Activated CD4-positive, alpha-beta memory T cell treated with anti-CD3 and anti-CD28 coated beads for 36 hours (primary cell): ENCODE results near the gene PPME1. TPM values are rescaled to one million over a fixed set of nuclear protein-coding genes. Genes with fewer than 3 reads are reported as not detected.
A peak's percentile ranks its signal among the peaks of the same experiment; 100 is the strongest.

ENCODE experiments used
- CTCF ChIA-PET: fragments of 350-600 bp; sonication (Branson Sonifier 250); formaldehyde crosslinking; loops from one replicate; lab custom pipeline; 2021; ENCODE audit warnings: antibody characterized with exemption, inconsistent platforms; lab: Charles Lee
- POLR2A ChIA-PET: fragments of 350-600 bp; sonication (Branson Sonifier 250); formaldehyde crosslinking; loops from one replicate; lab custom pipeline; 2021; ENCODE audit warnings: antibody characterized with exemption; lab: Charles Lee
- DNase-seq: peaks from one replicate; pipeline ENCODE4 v3.0.0-alpha.2; 2020
- H3K27ac Mint-ChIP-seq: one replicate; pipeline ENCODE4 v1.8.0; 2021; ENCODE audit warnings: mixed read lengths
- H3K27me3 Mint-ChIP-seq: one replicate; pipeline ENCODE4 v1.8.0; 2021; ENCODE audit warnings: mixed read lengths
- H3K36me3 Mint-ChIP-seq: one replicate; pipeline ENCODE4 v1.8.0; 2021; ENCODE audit warnings: mixed read lengths
- H3K4me1 Mint-ChIP-seq: one replicate; pipeline ENCODE4 v1.8.0; 2021; ENCODE audit warnings: low read depth, mixed read lengths
- H3K4me3 Mint-ChIP-seq: one replicate; pipeline ENCODE4 v1.8.0; 2021; ENCODE audit warnings: mild to moderate bottlenecking, mixed read lengths
- H3K9me3 Mint-ChIP-seq: one replicate; pipeline ENCODE4 v1.8.0; 2021; ENCODE audit warnings: mixed read lengths
- intact Hi-C: fragments of 100-400 bp; cut with micrococcal nuclease; formaldehyde crosslinking; loops from one replicate; pipeline ENCODE4 v1.15.1; 2023
- total RNA-seq, 2 experiments: library from RNA; stranded (reverse); gene quantifications; one replicate each; pipeline ENCODE4 v1.2.3, GENCODE V29; 2021

The PPME1 gene
- total RNA-seq, 2 experiments from 2014 or later: 37.9 to 38.5 TPM

GRCh38 chr11:74269161-74269811 lies 98.2 kb downstream of the PPME1 start:
- POLR2A ChIA-PET: no interaction called here
- no peaks in the 10 kb centered on the region for H3K9me3 Mint-ChIP-seq
- DNase-seq: peak; percentile 45
- intact Hi-C loops: no loop called here
- no peak overlapping the region for H3K4me3 Mint-ChIP-seq
- no peaks in the 10 kb centered on the region for H3K36me3 Mint-ChIP-seq
- H3K4me1 Mint-ChIP-seq: peaks cover 12% of the 10 kb centered on the region
- H3K27me3 Mint-ChIP-seq: peaks cover 2% of the 10 kb centered on the region
- CTCF ChIA-PET: interaction anchor here (1.2 to 1.7 kb wide), 4 partner anchors 13 to 180 kb away, joined by 4 to 12 read pairs (median 4); no protein-coding TSS in a partner anchor
- no peak overlapping the region for H3K27ac Mint-ChIP-seq

DNA sequence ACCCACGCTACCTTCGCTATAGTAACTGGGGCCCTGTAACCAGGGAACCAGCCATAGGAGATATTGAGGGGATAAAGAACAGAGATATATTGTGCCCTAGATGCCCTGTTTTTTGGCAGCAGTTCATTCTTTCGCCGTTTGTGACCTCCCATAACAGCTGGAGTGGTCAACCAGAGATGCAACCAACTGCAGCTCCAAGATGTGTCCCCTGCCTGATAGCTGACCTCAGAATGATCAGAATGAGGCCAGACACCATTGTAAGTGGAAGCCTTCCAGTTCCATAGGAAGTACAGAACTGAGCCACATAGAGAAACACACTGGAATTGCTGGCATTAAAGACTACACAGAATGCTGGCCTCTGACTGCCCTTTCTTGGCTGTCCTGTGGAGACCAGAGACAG lies 101.2 kb downstream of the PPME1 start:
- no peak overlapping the region for H3K27ac Mint-ChIP-seq
- intact Hi-C loops: no loop called here
- H3K4me3 Mint-ChIP-seq: no peak overlapping the region
- DNase-seq: no peak
- no peaks in the 10 kb centered on the region for H3K9me3 Mint-ChIP-seq
- no peaks in the 10 kb centered on the region for H3K36me3 Mint-ChIP-seq
- ChIA-PET POLR2A (interaction anchor here (1.3 kb wide), 1 partner anchor 277 kb away, joined by 3 read pairs; no protein-coding TSS in a partner anchor), CTCF (interaction anchor here (1.4 kb wide), 1 partner anchor 17 kb away, joined by 4 read pairs; no protein-coding TSS in a partner anchor)
- peaks cover 12% of the 10 kb centered on the region for H3K4me1 Mint-ChIP-seq
- H3K27me3 Mint-ChIP-seq: peaks cover 4% of the 10 kb centered on the region

DNA sequence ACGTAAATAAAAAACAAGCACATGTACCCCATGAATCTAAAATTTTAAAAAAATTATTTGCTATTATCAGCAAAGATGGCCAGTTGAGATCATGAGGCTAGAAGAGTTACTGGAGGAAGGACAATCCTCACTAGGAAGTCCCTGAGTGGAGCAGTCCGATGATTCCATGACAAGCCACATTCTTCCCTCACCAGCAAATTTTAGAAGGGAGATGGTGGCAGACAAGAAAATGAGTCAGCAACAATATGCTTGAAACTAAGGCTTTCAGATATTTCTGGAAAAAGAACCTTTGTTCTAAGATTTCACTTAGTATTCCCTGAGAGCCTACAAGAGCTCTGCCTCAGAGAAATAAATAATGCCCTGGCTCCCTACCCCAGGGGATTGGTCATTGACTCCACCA lies 105.5 kb downstream of the PPME1 start:
- no peak for DNase-seq
- Mint-ChIP-seq H3K27ac (no peak overlapping the region), H3K4me1 (no peaks in the 10 kb centered on the region), H3K36me3 (no peaks in the 10 kb centered on the region), H3K27me3 (peaks cover 2% of the 10 kb centered on the region), H3K4me3 (no peak overlapping the region), H3K9me3 (no peaks in the 10 kb centered on the region)
- POLR2A ChIA-PET: no interaction called here
- CTCF ChIA-PET: interaction anchor here (1.1 kb wide), 1 partner anchor 21 kb away, joined by 4 read pairs; no protein-coding TSS in a partner anchor
- intact Hi-C loops: no loop called here

GRCh38 chr11:74278103-74278502 lies 107.0 kb downstream of the PPME1 start:
- H3K27ac Mint-ChIP-seq: no peak overlapping the region
- ChIA-PET POLR2A (no interaction called here), CTCF (no interaction called here)
- intact Hi-C loops: no loop called here
- no peaks in the 10 kb centered on the region for H3K9me3 Mint-ChIP-seq
- no peaks in the 10 kb centered on the region for H3K36me3 Mint-ChIP-seq
- H3K4me3 Mint-ChIP-seq: no peak overlapping the region
- no peaks in the 10 kb centered on the region for H3K4me1 Mint-ChIP-seq
- DNase-seq: no peak
- peaks cover 2% of the 10 kb centered on the region for H3K27me3 Mint-ChIP-seq

GRCh38 chr11:74278721-74279161 lies 107.7 kb downstream of the PPME1 start:
- DNase-seq: no peak
- ChIA-PET POLR2A (no interaction called here), CTCF (interaction anchor here (1.1 to 1.6 kb wide), 3 partner anchors 23 to 46 kb away, joined by 3 to 9 read pairs (median 3); no protein-coding TSS in a partner anchor)
- H3K4me1 Mint-ChIP-seq: no peaks in the 10 kb centered on the region
- no peaks in the 10 kb centered on the region for H3K9me3 Mint-ChIP-seq
- no peaks in the 10 kb centered on the region for H3K36me3 Mint-ChIP-seq
- H3K27me3 Mint-ChIP-seq: peaks cover 2% of the 10 kb centered on the region
- intact Hi-C loops: no loop called here
- no peak overlapping the region for H3K27ac Mint-ChIP-seq
- H3K4me3 Mint-ChIP-seq: no peak overlapping the region

DNA sequence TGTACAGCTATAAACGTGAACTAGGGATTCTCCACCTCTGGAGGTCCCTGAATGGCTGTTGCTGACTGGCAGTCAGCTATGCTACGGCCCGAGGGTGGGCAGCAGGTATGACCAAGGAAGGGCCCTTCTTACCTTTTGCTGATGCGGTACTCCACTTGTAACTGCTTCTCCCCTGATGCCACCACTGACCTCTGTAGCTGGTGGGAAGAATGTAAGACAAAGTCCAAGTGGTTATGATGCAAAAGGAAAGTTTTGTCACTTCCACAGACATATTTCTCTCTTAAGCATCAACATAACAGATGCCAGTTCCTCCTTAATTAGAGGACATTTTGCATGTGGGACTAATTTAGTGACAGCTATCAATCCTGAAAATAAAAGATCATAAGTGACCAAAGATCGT lies 108.2 kb downstream of the PPME1 start:
- Mint-ChIP-seq H3K27ac (no peak overlapping the region), H3K27me3 (peaks cover 2% of the 10 kb centered on the region), H3K4me1 (no peaks in the 10 kb centered on the region), H3K9me3 (no peaks in the 10 kb centered on the region), H3K36me3 (no peaks in the 10 kb centered on the region), H3K4me3 (no peak overlapping the region)
- ChIA-PET POLR2A (no interaction called here), CTCF (interaction anchor here (1.1 to 1.6 kb wide), 3 partner anchors 24 to 46 kb away, joined by 3 to 9 read pairs (median 3); no protein-coding TSS in a partner anchor)
- intact Hi-C loops: no loop called here
- DNase-seq: no peak

DNA sequence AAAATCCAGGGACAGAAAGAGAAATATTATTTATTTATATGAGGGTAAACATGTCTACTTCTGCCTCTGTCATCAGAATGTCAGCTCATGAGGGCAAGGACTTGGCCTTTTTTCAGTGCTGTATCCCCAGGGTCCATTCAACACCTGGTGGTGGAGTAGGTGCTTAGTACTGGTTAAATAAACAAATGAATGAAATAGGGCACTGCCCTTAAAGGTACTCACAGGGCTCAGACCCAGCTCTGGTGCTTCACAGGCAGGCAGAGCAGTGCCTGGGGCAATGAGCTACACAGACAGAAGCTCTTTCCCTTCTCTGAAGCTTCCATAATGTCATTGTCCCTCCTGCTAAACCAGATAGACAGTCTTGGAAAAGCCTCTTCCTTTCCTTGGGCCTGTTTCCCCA lies 109.4 kb downstream of the PPME1 start:
- H3K4me1 Mint-ChIP-seq: no peaks in the 10 kb centered on the region
- H3K36me3 Mint-ChIP-seq: no peaks in the 10 kb centered on the region
- H3K9me3 Mint-ChIP-seq: no peaks in the 10 kb centered on the region
- no peak overlapping the region for H3K4me3 Mint-ChIP-seq
- H3K27me3 Mint-ChIP-seq: no peaks in the 10 kb centered on the region
- H3K27ac Mint-ChIP-seq: no peak overlapping the region
- ChIA-PET POLR2A (no interaction called here), CTCF (no interaction called here)
- no peak for DNase-seq
- intact Hi-C loops: no loop called here

- H3K36me3 Mint-ChIP-seq: no peaks in the 10 kb centered on the region
- H3K27me3 Mint-ChIP-seq: no peaks in the 10 kb centered on the region
- no peak overlapping the region for H3K27ac Mint-ChIP-seq
- POLR2A ChIA-PET: no interaction called here
- no peaks in the 10 kb centered on the region for H3K9me3 Mint-ChIP-seq
- H3K4me3 Mint-ChIP-seq: no peak overlapping the region
- CTCF ChIA-PET: no interaction called here
- no peak for DNase-seq
- intact Hi-C loops: no loop called here
- H3K4me1 Mint-ChIP-seq: no peaks in the 10 kb centered on the region
Observed at GRCh38 chr11:74282421-74282820, 111.3 kb downstream of the PPME1 start.

DNA sequence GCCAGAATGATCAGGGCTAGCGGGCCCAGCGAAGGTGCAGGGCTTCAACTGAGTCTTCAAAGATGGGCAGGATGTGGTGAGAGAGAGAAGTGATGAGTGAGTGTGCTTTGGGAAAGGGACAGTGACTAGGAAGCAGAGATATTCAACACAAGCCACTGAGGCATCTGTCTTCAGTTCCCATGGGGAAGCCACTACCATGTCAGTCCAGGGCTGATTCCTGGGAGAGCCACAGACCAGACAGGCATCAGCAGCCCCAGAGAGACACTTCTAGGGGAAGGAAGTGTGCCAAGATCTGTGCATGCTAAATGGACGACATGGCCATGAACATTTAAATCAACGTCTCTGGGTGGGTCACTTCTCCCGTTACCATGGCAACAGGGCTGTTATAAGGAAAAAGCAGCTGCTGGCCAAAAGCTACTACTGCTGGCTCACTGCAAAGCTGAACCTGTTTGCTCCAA lies 111.9 kb downstream of the PPME1 start:
- Mint-ChIP-seq H3K4me3 (no peak overlapping the region), H3K27ac (no peak overlapping the region), H3K27me3 (no peaks in the 10 kb centered on the region), H3K36me3 (no peaks in the 10 kb centered on the region), H3K4me1 (peaks cover 2% of the 10 kb centered on the region), H3K9me3 (no peaks in the 10 kb centered on the region)
- ChIA-PET CTCF (interaction anchor here (0.6 kb wide), 1 partner anchor 208 kb away, joined by 5 read pairs; no protein-coding TSS in a partner anchor), POLR2A (no interaction called here)
- intact Hi-C loops: no loop called here
- DNase-seq: no peak

GRCh38 chr11:74283580-74284180 lies 112.6 kb downstream of the PPME1 start:
- Mint-ChIP-seq H3K9me3 (no peaks in the 10 kb centered on the region), H3K27ac (no peak overlapping the region), H3K36me3 (no peaks in the 10 kb centered on the region), H3K27me3 (no peaks in the 10 kb centered on the region), H3K4me3 (no peak overlapping the region), H3K4me1 (peaks cover 8% of the 10 kb centered on the region)
- no peak for DNase-seq
- POLR2A ChIA-PET: no interaction called here
- intact Hi-C loops: no loop called here
- CTCF ChIA-PET: interaction anchor here (0.6 kb wide), 1 partner anchor 209 kb away, joined by 5 read pairs; no protein-coding TSS in a partner anchor

DNA sequence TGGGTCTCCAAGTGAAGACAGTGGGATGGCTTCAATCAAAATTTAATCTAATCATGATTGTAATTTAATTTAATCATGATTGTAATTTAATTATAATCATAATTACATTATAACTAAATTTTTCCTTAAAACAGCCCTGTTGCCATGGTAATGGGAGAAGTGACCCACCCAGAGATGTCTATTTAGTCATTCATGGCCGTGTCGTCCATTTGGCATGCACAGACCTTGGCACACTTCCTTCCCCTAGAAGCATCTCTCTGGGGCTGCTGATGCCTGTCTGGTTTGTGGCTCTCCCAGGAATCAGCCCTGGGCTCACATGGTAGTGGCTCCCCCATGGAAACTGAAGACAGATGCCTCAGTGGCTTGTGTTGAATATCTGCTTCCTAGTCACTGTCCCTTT lies 113.4 kb downstream of the PPME1 start:
- intact Hi-C loops: no loop called here
- POLR2A ChIA-PET: no interaction called here
- Mint-ChIP-seq H3K27me3 (no peaks in the 10 kb centered on the region), H3K9me3 (no peaks in the 10 kb centered on the region), H3K36me3 (no peaks in the 10 kb centered on the region), H3K27ac (no peak overlapping the region), H3K4me1 (peaks cover 8% of the 10 kb centered on the region), H3K4me3 (no peak overlapping the region)
- DNase-seq: no peak
- CTCF ChIA-PET: no interaction called here

DNA sequence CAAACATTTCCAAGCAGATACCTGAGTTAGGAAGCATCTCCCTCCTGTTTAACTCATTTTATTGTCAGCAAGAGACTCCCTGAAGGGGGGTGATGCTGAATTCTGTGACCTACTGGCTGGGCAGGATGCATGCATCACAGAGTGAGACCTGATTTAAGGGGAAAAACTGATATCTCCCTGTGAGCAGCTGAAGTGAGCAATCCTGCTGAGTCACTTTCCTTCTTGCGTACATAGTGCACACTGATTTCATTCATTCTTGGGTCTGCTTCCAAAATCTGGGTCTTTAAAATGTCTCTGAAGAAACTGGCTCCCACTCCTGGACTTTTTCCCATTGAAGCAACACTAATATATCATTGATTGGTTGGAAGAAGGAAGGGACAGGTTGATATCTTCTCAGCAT lies 117.1 kb downstream of the PPME1 start:
- peaks cover 2% of the 10 kb centered on the region for H3K27me3 Mint-ChIP-seq
- ChIA-PET POLR2A (no interaction called here), CTCF (interaction anchor here (1.3 kb wide), 1 partner anchor 33 kb away, joined by 3 read pairs; no protein-coding TSS in a partner anchor)
- intact Hi-C loops: no loop called here
- H3K9me3 Mint-ChIP-seq: no peaks in the 10 kb centered on the region
- H3K4me1 Mint-ChIP-seq: peaks cover 8% of the 10 kb centered on the region
- peak; percentile 32 for DNase-seq
- no peak overlapping the region for H3K4me3 Mint-ChIP-seq
- no peaks in the 10 kb centered on the region for H3K36me3 Mint-ChIP-seq
- no peak overlapping the region for H3K27ac Mint-ChIP-seq
